Stimulated activated CD4-positive, alpha-beta T cell treated with anti-CD3 and anti-CD28 coated beads, Interleukin-15, amount 100 ng/mL, for 48 hours (primary cell): Measurements from ENCODE around the gene LRFN2.

Experiments
- DNase-seq, 2 donors: peaks; one replicate each; pipeline ENCODE4 v3.0.0-alpha.2; 2020; ENCODE audit warnings: low read depth in 2 of 2

LRFN2 gene

DNA sequence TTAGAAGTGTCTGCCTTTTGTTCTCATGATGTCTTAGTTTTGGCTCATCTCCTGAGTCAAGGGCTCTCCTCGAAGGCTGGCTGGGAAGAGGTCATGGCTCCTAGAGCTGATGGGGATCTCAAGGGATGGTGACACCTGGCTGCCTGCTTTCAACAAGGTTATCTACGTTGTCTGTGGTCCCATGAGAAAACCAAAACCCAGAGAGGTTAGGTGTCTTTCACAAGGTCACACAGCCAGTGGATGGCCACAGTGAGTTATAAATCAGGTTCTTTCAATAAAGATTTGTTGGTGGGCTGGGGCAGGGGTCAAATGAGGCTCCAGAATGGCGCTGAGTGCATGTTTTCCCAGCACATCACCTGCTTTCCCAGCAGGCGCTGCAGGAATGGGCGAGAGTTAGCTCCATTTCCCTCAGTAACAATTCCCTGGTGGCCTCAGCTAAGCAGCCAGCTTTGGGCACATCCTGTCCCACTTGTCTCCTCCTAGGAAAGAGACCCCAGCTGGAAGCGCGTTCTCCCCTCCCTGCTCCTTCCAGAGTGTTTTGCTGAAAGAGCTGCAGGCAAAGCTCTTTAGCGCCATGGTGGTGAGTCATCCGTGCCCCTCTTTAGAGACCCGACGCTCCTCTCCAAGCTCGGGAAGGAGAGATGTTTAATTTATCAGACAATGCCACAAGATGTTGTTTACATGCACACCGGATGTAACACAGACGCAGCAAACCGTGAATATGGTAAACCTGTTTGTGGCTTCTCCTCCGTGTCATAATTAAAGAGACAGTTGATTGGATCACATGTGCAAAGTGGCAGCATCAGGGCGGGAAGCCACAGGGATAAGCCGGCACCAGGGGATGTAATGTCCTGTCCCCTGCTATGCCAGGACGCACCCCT is 109.7 kb downstream of the LRFN2 start:
- DNase-seq: no peak

DNA sequence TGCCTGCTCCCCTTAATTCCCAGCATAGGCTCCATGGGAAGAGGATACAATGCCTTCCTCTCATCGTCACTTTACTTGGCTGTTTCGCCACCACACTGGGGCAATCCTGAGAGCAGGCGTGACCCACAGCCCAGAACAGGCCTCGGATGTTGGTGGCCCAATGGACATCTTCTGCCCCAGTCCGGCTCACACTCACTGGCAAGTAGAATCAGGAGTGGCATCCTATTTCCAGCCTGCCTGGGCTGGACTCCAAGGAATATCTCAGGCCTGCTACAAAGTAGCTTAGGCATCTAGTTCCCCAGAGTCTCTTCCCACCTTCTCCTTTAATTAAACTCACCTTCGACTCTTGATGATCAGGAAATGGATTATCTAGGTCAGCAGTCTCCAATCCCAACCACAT is 110.5 kb downstream of the LRFN2 start:
- DNase-seq: no peak

DNA sequence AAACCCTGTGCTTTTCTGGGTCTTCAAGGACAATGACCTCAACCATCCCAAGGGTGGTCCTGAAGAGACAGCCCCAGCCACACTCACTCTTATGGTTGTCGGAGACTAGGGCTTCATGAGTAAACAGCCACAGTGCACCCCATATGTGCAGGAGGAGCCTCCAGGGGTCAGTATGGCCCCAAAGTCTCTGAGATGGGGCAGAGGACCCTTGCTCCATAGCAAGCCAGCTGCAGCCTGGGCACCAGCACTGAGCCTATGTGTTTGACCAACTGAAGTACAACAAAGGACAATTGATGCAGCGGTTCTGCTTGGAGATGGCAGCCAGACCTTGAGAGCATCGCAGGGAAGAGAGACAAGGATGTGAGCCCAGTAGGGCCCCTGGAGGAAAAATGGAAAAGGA is 112.2 kb downstream of the LRFN2 start:
- no peak for DNase-seq

GRCh38 chr6:40473026-40473425 is 114.1 kb downstream of the LRFN2 start:
- DNase-seq: no peak

DNA sequence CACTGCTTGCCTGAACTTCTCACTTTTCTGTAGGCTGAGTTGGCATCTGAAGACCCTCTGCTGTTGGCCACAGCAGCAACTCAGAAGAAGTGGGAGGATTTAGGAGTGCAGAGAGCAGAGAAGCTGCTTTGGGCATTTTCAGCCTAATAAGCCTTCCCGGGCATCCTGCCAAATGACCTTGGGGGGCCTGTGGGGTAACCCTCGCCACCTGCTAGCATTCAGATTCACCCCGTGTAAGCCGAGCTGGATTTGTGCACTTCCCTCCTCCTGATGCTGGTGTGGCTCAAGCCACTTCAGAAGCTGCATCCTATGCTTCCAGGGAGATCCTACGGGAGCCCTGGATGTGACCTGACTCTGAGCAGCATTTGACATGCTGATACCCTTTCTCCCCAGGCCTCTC is 114.8 kb downstream of the LRFN2 start:
- no peak for DNase-seq

DNA sequence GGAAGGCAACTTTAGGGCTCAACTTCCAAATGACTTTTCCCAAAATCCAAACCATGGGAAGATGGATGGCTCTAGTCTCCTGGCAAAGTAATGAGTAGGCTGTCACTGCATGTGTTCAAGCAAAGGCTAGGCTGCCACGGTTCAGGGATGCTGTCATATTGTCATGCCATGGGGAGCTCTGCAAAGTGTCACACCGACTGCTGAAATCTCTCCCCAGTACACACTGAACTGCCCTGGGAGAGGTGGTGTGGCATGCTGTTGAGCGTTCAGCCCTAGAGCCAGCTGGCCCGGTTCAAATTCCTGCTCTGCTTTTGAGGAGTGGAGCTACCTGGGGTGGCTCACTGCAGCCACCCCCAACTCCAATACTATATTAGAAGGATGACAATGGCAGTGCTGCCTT is 115.9 kb downstream of the LRFN2 start:
- no peak for DNase-seq

GRCh38 chr6:40469323-40469722 is 117.8 kb downstream of the LRFN2 start:
- DNase-seq: no peak

- DNase-seq: no peak
Observed at GRCh38 chr6:40466986-40467539, 120.1 kb downstream of the LRFN2 start.

DNA sequence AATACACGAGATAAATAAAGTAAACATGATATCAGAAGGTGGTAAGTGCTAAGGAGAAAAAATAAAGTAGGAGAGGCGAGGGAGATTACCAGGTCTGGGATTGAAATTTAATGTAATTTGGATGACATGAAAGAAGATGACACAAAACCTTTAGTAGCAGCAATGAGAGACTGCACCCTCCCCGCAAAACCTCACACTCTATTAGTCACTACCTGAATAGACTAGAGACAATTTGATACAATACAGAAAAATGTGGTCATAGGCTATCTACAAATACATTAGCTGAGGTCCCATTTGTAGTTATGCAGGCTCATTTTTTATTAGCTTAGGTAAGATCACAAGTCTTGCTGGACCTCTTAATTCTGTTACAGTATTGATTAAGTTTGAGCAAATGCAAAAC is 125.5 kb downstream of the LRFN2 start:
- no peak for DNase-seq

GRCh38 chr6:40460380-40460779 is 126.8 kb downstream of the LRFN2 start:
- no peak for DNase-seq

DNA sequence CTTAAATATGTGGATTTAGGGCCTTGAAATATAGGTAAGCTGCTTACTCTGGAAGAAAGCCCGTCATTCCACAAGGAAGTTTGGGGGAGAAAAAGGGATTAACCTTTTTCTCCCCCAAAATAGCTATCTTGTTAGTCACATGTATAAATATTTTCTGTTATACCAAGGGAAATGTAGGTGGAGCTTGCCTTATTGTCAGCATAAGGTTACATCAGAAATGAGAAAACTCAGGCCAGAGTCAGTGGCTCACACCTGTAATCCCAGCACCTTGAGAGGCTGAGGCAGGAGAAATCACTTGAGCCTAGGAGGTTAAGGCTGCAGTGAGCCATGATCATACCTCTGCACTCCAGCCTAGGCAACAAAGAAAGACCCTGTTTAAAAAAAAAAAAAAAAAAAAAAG is 129.9 kb downstream of the LRFN2 start:
- DNase-seq: no peak

DNA sequence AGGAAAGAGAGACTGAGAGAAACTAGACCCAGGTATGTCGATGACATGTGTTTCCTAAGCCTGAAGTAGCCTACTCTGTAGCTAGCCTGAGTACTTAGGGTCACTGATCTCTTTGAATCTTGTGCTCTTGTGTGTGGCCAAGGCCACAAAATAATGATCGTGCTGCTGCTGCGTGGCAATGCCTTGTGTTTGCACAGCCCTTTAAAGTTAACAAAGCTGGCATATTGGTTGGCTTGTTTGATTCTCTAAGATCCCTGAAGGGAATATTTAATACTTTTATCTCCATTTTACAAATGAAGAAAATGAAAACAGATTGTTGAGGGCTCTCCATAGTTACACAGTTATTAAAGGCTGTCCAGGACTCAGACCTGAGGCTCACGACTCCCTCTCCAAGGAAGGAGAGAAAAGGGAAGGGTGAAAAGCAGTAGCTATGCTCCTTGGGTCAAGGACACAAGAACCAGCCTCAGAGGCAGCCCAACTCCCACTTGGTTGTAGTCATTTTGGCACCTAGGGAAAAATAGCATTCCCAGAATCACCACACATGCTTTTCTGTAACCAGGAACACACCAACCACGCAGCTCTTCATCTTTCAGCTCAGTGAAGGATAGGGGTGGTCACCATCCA is 130.7 kb downstream of the LRFN2 start:
- DNase-seq: no peak

- DNase-seq: no peak
Observed at GRCh38 chr6:40455686-40456389, 131.3 kb downstream of the LRFN2 start.

GRCh38 chr6:40450483-40450882 is 136.7 kb downstream of the LRFN2 start:
- DNase-seq: no peak

GRCh38 chr6:40444811-40445210 is 142.4 kb downstream of the LRFN2 start:
- no peak for DNase-seq

- DNase-seq: no peak
Observed at GRCh38 chr6:40444312-40444711, 142.9 kb downstream of the LRFN2 start.

GRCh38 chr6:40443842-40444241 is 143.3 kb downstream of the LRFN2 start:
- no peak for DNase-seq

DNA sequence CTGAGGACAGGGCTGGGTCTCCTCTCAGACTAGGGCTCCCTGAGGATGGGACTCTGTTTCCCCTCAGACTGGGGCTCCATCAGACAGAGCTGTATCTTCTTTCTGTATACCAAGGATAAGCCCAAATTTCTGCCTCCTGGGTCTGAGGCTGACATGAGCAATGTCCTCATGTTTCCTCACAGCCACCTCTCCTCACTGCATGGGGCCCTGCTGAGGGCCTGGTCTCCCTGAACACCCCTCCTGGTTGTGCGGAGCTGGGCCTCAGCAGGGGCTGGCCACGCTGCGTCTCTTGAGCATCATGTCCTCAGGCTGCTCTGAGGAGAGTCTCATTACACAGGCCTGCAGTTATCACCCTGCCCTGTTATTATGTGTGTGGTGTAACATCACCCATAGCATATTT is 144.6 kb downstream of the LRFN2 start:
- no peak for DNase-seq

DNA sequence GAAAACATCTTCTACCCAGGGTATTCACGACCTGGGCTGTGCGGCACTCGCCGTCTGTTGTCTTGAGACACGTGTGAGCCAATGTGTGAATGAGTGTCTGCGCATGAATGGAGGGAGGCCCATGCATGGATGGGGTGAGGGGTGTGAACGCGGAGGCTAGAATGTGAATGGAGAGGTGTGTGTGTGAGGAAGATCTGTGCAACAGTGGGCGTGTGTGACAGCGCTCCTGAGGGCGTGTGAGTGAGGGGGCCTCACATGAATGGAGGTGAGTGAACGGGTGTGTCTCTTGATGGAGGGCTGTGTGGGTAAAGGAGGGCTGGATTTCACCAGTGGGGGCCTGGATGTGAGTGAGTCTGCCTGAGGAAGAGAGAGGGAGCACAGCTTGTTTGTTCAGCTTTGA is 146.0 kb downstream of the LRFN2 start:
- no peak for DNase-seq

GRCh38 chr6:40440053-40440452 is 147.1 kb downstream of the LRFN2 start:
- DNase-seq: no peak

GRCh38 chr6:40439026-40439800 is 148.0 kb downstream of the LRFN2 start:
- no peak for DNase-seq
